ENCODE measurements around the gene PPP2R3B. TPM values are rescaled to one million over a fixed set of nuclear protein-coding genes. Genes with fewer than 3 reads are reported as not detected.

PPP2R3B gene
- total and polyA plus RNA-seq, 2 of the 13 experiments (the other 11 are each of a cell fraction or from before 2014, with no cell fraction given) = 17.0 to 21.4 TPM

DNA sequence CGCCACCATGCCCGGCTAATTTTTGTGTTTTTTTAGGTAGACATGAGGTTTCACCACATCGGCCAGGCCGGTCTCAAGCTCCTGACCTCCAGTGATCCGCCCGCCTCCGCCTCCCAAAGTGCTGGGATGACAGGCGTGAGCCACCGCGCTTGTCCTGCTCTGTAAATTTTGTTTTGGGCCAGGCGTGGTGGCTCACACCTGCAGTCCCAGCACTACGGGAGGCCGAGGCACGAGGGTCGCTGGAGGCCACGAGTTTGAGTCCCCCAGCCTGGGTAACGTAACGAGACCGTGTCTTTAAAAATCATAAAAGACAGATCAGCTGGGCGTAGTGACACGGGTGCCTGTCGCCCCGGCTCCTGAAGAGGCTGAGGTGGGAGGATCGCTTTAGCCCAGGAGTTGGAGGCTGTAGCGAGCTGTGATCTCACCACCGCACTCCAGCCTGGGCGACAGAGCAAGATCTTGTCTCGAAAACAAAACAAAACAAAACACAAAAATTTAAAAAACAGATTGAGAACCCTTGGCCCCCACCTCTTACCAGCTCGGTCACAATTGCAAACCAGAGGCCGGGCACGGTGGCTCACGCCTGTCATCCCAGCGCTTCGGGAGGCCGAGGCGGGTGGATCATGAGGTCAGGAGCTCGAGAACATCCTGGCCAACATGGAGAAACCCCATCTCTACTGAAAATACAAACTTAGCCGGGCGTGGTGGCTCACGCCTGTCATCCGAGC, 34.0 kb upstream of the PPP2R3B start:
- in situ Hi-C loops (cut with HindIII; ENCODE audit: extremely low pct_ligation_motif_present, low pct_unique_long_range_greater_than_20kb) (no loop called here), intact Hi-C loops (cut with micrococcal nuclease; ENCODE audit: unreplicated experiment) (no loop called here)
- no peak overlapping the region for H2AFZ ChIP-seq (ENCODE audit: low read length)
- 69% methylated on average over 36 of the region's 41 CpGs for WGBS (ENCODE audit: low lambda C conversion rate)
- ChIA-PET POLR2A (no interaction called here), CTCF (ENCODE audit: low intra/inter-chr PET ratio, low total read pairs) (no interaction called here)
- H3K9me3 ChIP-seq (ENCODE audit: low read length) = no peaks in the 10 kb centered on the region
- TF ChIP-seq NCOA2 (CRISPR knock-in tag; IDR thresholded peaks at IDR 0.05) (no peak), MAFG (CRISPR knock-in tag; IDR thresholded peaks at IDR 0.05) (no peak), PAXIP1 (CRISPR knock-in tag; conservative IDR thresholded peaks at IDR 0.05) (no peak), GPN1 (CRISPR knock-in tag; IDR thresholded peaks at IDR 0.05; ENCODE audit: borderline replicate concordance) (no peak), NR1H2 (CRISPR knock-in tag; IDR thresholded peaks at IDR 0.05; ENCODE audit: borderline replicate concordance, low read depth) (no peak), XRCC5 (optimal IDR thresholded peaks at IDR 0.05; ENCODE audit: low read length) (no peak), ZNF570 (CRISPR knock-in tag; IDR thresholded peaks at IDR 0.05; ENCODE audit: borderline replicate concordance) (no peak)
- TF ChIP-seq, protein P1, sequence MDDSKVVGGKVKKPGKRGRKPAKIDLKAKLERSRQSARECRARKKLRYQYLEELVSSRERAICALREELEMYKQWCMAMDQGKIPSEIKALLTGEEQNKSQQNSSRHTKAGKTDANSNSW (CRISPR knock-in tag; IDR thresholded peaks at IDR 0.05; ENCODE audit: borderline replicate concordance) = no peak
- TF ChIP-seq, protein P2, sequence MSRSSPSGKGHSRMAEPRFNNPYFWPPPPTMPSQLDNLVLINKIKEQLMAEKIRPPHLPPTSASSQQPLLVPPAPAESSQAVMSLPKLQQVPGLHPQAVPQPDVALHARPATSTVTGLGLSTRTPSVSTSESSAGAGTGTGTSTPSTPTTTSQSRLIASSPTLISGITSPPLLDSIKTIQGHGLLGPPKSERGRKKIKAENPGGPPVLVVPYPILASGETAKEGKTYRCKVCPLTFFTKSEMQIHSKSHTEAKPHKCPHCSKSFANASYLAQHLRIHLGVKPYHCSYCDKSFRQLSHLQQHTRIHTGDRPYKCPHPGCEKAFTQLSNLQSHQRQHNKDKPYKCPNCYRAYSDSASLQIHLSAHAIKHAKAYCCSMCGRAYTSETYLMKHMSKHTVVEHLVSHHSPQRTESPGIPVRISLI (CRISPR knock-in tag; IDR thresholded peaks at IDR 0.05; ENCODE audit: borderline replicate concordance) = no peak
- no peaks in the 10 kb centered on the region for H4K20me1 ChIP-seq (ENCODE audit: insufficient read depth, low read length)
- no peak overlapping the region for H3K4me2 ChIP-seq (ENCODE audit: low read depth, low read length)
- H3K36me3 ChIP-seq (replicated peaks in 1 of 2; ENCODE audit: control insufficient read depth in 1 of 2, insufficient read depth in 2 of 2, low read length in 2 of 2) = no peaks in the 10 kb centered on the region
- no peaks in the 10 kb centered on the region for H3K4me1 ChIP-seq (ENCODE audit: insufficient read depth, low read length)
- ATAC-seq (no peak), DNase-seq (ENCODE audit: low spot score) (no peak), FAIRE-seq (no peak)
- H3K79me2 ChIP-seq (ENCODE audit: insufficient read depth, low read length) = no peaks in the 10 kb centered on the region
- no peaks in the 10 kb centered on the region; a peak in 1 of 5 replicates for H3K27me3 ChIP-seq (ENCODE audit: control insufficient read depth in 1 of 2, insufficient read depth in 2 of 2, low read length in 2 of 2)
- no peak overlapping the region for H3K4me3 ChIP-seq (replicated peaks in 1 of 3; ENCODE audit: insufficient read depth in 1 of 3, low read depth in 2 of 3, low read length in 3 of 3)
- no TSS peak for BruUV-seq (replicated peaks)
- H3K9ac ChIP-seq (ENCODE audit: insufficient read depth, low read depth, low read length) = no peak overlapping the region
- H3K27ac ChIP-seq (ENCODE audit: extremely low read length, insufficient read depth, low read length) = no peak overlapping the region

All from HepG2 (cell line).